ENCODE data around the gene UCHL5.

Gene UCHL5

GRCh38 chr1:192973988-192974387, 85.2 kb downstream of the UCHL5 start:
- intact Hi-C loops (cut with DNase I), result no loop called here
- DNase-seq, result no peak

GRCh38 chr1:192973202-192973601, 86.0 kb downstream of the UCHL5 start:
- DNase-seq, result no peak
- intact Hi-C loops (cut with DNase I), result no loop called here

- DNase-seq, result no peak
- intact Hi-C loops (cut with DNase I), result no loop called here
Measured at GRCh38 chr1:192969091-192969490, 90.1 kb downstream of the UCHL5 start.

GRCh38 chr1:192968323-192968722, 90.8 kb downstream of the UCHL5 start:
- intact Hi-C loops (cut with DNase I), result no loop called here
- no peak for DNase-seq

- DNase-seq, result no peak
- intact Hi-C loops (cut with DNase I), result no loop called here
Measured at GRCh38 chr1:192967901-192968300, 91.3 kb downstream of the UCHL5 start.

- intact Hi-C loops (cut with DNase I), result no loop called here
- no peak for DNase-seq
Measured at GRCh38 chr1:192967211-192967877, 91.8 kb downstream of the UCHL5 start.

GRCh38 chr1:192966073-192966472, 93.1 kb downstream of the UCHL5 start:
- DNase-seq, result no peak
- intact Hi-C loops (cut with DNase I), result no loop called here

- intact Hi-C loops (cut with DNase I), result no loop called here
- no peak for DNase-seq
Measured at GRCh38 chr1:192962901-192963300, 96.3 kb downstream of the UCHL5 start.
